Measurements from ENCODE around the gene EPB41L3.
"Not testable (repeated sequence)": the region's sequence is repeated elsewhere in the genome, so short reads cannot be mapped to it uniquely, and the experiment has no call there.

The EPB41L3 gene

DNA sequence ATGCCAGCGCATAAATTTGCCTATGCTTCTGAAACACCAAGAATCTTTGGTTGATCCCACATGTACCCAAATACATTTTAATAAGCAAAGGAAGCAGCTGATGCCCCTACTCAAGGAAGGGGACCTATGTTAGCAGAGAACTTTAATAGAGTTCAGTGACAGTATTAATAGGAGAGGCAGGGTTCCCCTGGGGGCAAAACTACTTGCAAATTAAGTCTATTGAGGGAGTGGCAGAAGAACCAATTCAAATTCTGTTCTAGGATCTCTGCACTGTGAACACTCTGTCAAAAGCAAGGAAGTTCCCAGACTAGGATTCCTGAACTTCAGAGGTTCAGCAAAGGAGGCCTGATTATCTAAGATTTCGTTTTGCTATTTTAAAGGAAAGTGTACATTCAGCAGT is 47.5 kb downstream of the EPB41L3 start:
- no peak for DNase-seq (ENCODE audit: low spot score)

DNA sequence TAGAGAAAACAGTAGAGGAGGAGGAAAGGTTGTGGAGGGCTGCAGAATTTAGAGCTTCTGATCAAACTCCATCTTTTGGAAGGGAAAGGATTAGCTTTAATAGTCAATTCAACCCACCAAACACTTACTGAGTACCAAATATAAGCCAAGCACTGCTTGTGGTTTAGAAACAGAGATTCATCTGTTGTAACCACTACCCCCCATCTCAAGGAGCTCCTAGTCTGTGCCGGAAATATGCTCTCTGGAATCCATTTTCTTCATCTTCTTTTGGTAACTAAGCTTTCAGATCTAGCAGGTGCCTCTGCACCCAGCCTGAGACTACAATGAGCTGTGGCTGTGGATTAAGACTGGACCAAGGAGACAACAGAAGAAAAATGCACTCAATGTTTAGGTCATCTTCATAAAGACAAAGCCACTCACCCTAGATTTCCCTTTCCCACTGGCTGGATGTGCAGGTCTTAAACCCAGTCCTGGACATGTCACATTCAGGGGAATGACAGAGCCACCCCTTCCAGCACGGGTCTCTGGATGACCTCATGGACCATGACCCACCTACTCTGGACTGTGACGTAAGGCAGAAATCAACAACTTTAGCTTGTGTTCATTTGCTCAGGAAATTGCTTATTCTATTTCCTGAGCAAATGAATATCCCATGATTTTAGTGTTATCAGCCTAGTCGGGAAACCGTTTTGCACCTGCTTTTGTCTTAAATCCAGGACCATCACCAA is 52.9 kb downstream of the EPB41L3 start:
- DNase-seq (ENCODE audit: low spot score), result no peak

GRCh38 chr18:5488844-5489243 is 55.0 kb downstream of the EPB41L3 start:
- no peak for DNase-seq (ENCODE audit: low spot score)

DNA sequence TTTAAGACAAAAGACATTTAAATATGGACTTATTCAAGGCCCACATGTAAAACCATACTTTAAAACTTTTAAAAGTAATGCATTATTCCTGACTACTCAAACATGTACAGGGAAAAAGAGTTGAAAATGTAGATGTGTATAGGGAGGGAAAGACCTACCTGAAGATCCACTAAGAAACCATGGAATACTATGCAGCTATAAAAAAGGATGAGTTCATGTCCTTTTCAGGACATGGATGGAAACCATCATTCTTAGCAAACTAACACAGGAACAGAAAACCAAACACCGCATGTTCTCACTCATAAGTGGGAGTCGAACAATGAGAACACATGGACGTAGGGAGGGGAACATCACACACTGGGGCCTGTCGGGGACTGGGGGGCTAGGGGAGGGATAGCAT is 55.8 kb downstream of the EPB41L3 start:
- DNase-seq (ENCODE audit: low spot score), result not testable (repeated sequence)

DNA sequence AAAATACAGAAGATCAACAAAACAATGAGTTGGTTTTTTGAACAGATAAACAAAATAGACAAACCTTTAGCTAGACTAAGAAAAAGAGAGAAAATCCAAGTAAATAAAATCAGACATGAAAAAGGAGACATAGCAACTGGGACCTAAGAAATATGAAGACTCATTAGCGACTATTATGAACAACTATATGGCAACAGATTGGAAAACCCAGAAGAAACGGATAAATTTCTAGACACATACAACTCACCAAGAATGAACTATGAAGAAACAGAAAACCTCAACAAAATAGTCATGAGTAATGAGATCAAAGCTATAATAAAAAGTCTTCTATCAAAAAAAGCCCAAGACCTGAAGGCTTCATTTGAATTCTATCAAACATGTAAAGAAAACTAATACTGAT is 59.3 kb downstream of the EPB41L3 start:
- DNase-seq (ENCODE audit: low spot score), result no peak

DNA sequence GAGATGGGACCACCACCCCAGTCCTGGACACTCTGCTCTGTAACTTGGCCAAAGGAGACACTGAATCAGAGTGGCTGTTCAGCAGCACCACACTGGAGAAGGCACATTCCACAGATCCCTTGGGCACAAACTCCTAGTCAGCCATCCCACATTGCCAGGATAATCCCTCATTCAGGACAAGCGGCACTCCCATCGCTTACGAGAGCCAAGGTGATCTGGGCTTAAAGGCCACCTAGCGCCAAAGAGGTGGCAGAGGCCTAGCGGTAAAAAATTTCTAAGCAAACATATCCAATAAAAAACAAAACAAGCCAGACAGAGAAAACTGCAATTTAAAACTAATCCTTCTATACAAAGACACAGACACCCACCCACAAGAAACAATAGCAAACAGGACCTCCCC is 62.2 kb downstream of the EPB41L3 start:
- no peak for DNase-seq (ENCODE audit: low spot score)

DNA sequence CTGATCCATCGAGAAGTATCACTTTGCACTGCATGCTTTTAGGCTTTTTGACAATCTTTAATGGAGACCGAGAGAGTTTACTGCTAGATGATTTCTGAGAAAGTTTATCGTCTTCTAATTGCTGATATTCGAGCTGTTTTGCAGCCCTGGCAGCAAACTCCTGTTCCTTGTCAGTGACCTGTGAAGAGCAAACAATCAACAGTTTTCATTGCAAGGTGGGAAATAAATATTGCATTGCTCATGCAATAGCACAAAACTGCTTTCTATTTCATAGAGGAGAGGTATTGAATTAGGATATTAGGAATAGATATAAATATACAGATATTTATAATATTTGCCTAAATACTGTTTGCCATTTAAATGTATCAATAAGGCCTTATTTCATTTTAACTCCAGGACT is 65.5 kb downstream of the EPB41L3 start:
- no peak for DNase-seq (ENCODE audit: low spot score)

DNA sequence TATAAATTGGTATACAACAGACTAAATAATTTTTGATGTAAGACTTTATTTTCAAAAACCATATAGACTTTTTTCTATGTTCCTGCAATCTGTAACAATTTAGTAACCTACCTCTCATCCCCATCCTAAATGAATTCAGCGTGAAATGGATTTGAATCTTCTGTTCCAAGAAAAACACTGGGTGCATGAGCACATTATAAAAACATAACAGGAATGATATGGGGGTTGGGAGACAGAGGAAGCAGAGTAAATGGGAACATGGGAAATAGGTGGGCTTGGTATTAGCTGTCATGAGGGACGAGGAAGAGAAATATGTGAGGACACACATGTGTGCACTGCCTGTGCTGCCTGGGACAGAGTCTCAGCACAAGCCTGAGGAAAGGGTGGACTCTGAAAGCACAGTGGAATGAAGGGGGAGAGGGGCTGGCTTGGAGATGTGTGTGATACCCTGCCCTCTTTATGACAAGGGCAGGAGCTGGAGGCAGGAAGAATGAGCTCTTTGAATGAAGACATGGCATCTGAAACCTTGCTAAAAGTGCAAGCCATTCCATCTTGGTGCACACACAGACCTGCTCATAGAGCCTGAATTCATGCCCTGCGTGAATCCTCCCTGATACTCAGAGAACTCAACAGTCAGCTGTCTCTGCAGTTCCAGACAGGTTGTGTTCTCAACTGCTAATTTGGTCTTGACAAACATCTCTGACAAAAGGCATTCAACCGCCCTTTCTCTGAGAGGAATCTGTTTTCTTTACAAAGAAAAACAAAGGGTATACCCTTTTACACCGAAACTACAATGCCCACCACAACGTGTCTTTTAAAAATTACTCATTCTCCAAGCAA is 66.6 kb downstream of the EPB41L3 start:
- DNase-seq (ENCODE audit: low spot score), result no peak

DNA sequence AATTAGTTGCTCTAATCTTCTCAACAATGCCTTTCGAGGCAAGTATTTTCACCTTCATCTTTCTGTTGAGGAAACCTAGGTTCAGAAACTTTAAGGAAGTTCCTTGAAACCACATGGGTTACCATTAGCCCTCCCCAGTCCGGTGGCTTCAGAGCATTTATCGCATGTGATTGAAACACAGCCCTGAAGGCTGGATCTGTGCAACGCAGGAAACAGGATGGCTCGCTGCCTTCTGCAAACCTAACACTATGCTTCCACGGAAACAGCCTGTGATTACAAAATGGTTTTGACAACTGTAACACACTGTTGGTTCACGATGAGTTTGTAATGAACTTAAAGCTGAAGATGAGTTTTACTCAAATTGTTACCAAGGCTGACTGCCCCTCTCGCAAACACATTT is 68.5 kb downstream of the EPB41L3 start:
- DNase-seq (ENCODE audit: low spot score), result no peak

- no peak for DNase-seq (ENCODE audit: low spot score)
These were observed 74.5 kb downstream of the EPB41L3 start for GRCh38 chr18:5469340-5469739.

- DNase-seq (ENCODE audit: low spot score), result no peak
These were observed 75.4 kb downstream of the EPB41L3 start for GRCh38 chr18:5468394-5468793.

DNA sequence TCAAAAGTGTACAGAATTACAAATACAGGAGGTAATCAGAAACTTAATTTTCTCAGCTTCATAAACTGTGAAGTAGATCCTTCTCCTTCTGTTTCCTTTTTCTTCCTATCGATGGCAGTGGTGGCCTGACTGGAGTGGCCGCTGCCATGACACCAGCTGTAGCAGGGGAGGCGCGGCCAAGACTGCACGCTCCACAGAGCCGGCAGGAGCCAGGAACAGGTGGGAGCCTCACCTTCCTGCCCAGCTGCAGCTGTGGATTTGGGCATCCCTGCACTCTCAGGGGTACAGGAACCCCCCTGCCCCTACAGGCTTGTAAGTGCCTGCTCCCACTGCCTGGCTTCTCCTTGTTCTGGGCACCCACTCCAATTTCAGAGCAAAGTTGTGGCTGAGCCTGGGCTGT is 76.1 kb downstream of the EPB41L3 start:
- DNase-seq (ENCODE audit: low spot score), result no peak

GRCh38 chr18:5466256-5466655 is 77.5 kb downstream of the EPB41L3 start:
- no peak for DNase-seq (ENCODE audit: low spot score)

DNA sequence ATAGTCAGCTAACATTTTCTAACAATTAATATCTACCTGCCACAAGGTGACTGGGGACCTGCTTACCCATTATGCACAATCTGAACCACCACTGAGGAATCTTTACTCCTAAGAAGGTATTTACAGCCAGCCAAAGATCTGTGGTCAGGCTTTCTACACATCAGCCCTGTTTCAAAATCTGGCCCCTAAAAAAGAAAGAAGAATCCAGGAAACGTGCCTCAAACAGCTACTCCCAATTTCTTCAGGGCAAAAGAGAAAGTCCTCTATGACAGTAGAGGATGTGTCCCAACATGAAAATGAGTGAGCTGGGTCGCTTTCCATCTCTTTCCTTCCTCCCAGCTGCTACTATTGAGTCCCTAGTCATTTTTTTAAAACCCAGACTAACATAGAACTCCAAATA is 79.5 kb downstream of the EPB41L3 start:
- no peak for DNase-seq (ENCODE audit: low spot score)

DNA sequence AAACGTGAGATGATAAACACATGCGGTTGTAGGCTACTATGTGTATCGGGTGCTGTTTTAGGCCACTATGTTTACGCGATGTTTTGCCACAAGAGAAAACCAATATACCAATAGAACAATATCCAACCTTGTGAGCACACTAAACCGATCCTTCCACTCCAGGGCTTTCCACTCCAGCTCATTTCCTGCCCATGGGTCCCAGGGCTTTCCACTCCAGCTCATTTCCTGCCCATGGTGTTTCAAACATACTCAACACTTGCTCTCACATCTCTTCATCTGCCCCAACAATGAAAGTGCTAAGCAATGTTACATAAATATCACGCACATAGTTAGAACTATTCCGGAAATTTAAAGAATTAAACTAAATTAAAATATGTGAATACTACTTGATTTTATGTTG is 80.0 kb downstream of the EPB41L3 start:
- DNase-seq (ENCODE audit: low spot score), result no peak

DNA sequence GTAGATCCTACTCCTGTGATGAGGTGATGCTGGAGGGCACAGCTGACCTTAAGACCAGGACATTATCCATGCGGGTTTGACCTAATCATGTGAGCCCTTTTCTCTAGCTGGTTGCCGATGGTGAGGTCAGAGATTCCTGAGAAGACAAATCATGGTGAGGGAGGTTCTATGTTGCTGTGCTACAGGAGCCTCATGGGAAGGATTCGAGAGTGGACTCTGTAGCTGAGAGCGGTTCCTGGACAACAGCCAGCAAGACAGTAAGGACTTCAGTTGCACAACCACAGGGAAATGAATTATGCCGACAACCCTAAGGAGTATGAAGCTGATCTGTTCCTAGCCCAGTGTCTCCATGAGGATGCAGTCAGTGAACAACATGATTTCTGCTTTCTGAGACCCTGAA is 80.4 kb downstream of the EPB41L3 start:
- DNase-seq (ENCODE audit: low spot score), result no peak

GRCh38 chr18:5462227-5462626 is 81.6 kb downstream of the EPB41L3 start:
- no peak for DNase-seq (ENCODE audit: low spot score)

GRCh38 chr18:5461041-5461440 is 82.8 kb downstream of the EPB41L3 start:
- no peak for DNase-seq (ENCODE audit: low spot score)

DNA sequence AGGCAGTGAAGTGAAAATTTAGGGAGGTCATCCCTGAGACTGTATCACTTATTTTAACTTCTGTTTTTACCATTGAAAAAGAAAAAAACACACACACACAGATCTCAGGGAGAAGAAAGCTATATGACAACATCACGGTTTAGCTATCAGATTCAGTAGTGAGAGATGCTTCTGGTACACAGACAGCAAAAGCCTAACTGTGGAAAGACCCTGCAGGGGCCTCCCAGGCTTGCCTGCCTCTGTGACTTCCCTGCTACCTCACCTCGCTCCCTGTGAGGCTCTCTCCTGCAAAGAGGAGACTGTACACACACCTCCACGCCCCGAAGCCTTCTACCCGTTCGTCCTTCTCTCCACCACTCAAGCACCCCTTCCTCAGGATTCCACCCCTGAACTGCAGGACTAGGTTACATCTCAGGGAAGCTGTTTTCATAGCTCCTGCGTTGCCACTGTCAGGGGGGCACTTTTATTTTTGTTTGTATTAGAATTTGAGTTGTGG is 86.3 kb downstream of the EPB41L3 start:
- no peak for DNase-seq (ENCODE audit: low spot score)

GRCh38 chr18:5456577-5457461 is 87.0 kb downstream of the EPB41L3 start:
- peak; percentile 22 for DNase-seq (ENCODE audit: low spot score)

DNA sequence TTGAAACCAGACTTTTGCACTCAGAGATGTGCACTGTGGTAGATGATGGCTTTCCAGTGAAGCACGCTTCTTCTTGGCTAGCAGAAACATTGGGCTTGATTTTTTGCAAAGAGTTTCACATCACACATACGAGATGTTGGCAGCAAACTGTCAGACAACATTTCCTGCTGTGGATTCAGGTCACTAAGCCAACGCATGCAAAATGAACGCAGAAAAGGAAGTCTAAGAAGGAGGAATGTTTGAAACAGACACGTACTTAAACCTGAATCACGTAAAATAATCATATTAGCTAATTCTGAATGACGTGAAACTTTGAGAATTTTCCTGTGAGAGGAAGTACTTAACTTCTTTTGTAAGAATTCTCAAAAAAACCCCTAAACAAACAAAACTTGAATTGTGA is 88.1 kb downstream of the EPB41L3 start:
- DNase-seq (ENCODE audit: low spot score), result no peak

DNA sequence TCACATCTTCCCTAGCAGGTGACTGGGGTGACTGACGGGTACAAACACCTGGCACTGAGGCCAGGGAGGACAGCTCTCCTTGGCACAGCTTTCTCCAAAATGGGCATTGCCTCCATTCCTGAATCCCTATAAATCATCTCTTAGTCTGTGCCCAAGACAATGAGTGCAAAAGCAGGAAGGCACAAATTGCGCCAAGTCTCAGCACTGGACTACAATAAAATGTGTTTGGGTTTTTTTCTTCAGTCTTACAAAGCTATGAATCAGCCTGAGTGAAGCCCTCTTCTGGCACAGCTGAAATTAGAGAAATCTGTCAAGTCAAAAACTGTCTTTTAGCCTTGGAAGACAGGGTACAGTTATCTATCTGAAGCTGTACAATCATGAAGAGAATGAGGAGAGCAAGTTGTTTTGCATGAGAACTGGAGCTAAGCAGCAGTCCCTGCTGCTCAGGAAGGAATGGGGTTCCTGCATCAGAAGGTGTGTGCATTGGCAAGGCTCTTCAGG is 90.8 kb downstream of the EPB41L3 start:
- DNase-seq (ENCODE audit: low spot score), result no peak

Data from iPS-NIHi11 (cell line).